ENCODE results near the gene CCDC146.

CCDC146 gene

DNA sequence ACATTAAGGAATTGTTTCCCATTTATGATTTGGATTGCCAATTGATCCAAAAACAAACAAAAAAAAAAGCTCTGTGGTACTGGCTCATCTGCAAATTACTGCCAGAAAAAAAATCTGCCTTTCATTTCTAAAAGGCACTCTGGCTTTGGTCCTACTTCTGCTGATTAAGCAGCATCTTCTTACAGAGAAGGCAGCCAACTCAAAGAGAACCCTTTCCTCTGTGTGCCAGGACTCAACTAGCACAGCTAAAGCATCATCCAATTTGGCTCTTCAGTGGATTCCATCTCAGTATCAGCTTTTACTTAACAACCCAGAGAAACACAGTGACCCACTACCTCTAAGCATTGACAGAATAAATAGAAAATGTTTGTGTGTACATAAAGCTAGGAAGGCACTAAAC lies 213.2 kb downstream of the CCDC146 start:
- no peak for DNase-seq

GRCh38 chr7:77337456-77337990 lies 215.1 kb downstream of the CCDC146 start:
- no peak for DNase-seq

DNA sequence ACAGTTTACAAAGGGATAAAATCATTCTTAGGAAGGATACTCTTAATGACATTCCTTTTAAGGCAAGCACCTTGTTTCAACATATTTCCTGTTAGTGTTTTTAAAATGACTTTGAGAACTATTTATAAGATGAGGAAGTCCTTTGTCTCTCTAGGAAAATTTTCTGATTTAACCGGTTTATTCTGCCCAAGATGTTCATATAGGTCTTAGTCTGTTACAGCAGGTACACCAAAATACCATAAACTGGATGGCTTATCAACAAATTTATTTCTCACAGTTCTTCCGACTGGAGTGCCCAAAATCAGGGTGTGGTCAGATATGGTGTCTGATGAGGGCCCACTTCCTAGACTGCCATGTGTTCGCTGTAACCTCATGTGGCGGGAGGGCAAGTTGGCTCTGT lies 215.8 kb downstream of the CCDC146 start:
- no peak for DNase-seq

DNA sequence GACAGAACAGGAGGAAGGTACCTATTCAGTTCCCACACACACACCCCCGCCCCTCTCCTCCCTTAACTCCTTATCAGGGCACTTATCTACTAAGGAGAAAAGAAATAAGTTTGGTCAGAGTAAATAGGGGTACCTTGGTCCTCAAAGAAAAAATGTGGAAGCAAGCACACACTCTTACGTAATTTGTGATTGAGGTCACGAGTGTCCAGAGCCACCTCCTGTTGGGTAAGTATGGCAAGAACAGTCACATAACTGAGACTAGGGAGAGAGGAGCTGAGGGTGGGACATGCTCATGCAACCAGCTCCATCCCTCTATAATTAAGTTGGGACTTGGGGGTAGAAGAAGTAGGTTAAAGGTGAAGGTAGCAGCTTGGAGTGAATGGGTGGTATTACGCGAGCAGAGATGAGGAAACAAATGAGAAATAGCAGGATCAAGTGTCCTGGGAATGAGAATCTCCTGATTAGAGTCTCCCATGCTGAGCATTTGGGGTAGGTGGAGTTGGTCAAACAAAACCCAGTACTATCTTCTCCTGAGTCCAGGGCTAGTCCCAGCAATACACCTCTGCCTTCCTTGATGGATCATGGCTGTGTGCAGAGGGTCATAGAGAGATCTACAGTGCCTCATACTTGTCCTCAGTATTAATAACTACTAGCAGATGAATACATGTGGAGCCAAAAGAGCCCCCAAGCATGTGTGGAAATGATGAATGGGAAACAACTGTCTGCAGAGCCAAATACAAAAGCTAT lies 216.6 kb downstream of the CCDC146 start:
- DNase-seq, result no peak

- no peak for DNase-seq
These were observed 217.3 kb downstream of the CCDC146 start for GRCh38 chr7:77339726-77340125.
